ENCODE results near the gene ANKRD34A. TPM values are rescaled to one million over a fixed set of nuclear protein-coding genes. Genes with fewer than 3 reads are reported as not detected.

ANKRD34A gene
- total RNA-seq, 1 experiment from 2014 or later, result 0.50 TPM

DNA sequence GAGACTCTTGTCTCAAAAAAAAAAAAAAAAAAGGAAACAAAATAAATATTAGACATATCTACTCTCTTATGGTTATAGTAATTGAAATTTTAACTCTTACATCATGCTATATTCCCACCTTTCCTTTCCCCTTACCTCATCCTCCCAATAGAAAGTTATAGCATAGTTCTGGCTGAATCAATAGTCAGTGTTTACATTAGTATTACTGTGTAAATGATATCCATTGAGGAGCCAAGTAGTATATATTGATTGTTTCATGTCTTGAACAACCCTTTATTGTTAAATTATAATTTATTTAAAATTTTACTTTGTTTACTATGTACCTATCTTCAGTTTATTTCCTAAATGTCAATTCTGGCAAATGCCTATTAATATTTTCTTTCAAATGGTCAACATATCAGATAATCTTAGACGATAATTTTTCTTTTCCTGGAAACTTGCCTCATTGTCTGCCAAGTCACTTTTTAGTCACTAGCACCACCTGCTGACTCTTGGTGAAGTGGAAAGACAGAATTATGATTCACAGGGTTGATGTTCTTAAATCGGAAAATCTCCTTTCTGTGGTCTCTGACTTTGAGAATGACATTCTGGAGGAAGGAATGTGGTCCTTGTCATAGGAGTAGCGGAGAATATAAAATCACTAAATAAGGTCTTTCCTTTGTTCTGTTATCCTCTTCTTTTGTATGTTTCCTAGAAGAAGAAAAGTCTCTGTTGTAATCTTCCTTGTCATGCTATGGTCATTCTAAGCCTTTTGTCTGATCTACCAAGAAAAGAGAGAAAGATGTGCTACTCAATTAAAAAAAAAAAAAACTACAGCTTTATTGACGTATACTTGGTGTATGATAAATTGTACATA, 48.6 kb upstream of the ANKRD34A start:
- Histone ChIP-seq H3K4me3 (no peak overlapping the region), H3K4me1 (replicated peaks; ENCODE audit: insufficient read depth) (no peaks in the 10 kb centered on the region; the same call in 1 of the 2 replicates), H4K20me1 (ENCODE audit: insufficient read depth) (no peaks in the 10 kb centered on the region), H3K36me3 (ENCODE audit: low read depth) (no peaks in the 10 kb centered on the region), H3K79me2 (ENCODE audit: low read depth) (no peaks in the 10 kb centered on the region), H3K4me2 (no peak overlapping the region), H3F3A (ENCODE audit: insufficient read depth, low read depth) (peaks cover 17% of the 10 kb centered on the region; the same call in 1 of the 2 replicates), H3K27me3 (ENCODE audit: insufficient read depth, low read depth) (no peaks in the 10 kb centered on the region), H3K9me2 (ENCODE audit: insufficient read depth) (no peaks in the 10 kb centered on the region), H3K9me3 (ENCODE audit: insufficient read depth, low read depth) (no peaks in the 10 kb centered on the region), H2AFZ (no peak overlapping the region), H3K27ac (no peak overlapping the region)
- intact Hi-C loops (cut with micrococcal nuclease; ENCODE audit: unreplicated experiment), result loop anchor here (5.0 kb wide), 2 partner anchors 96 to 166 kb away; partner anchors contain the start of genes NUDT17 and PEX11B
- no TSS peak for BruUV-seq (replicated peaks)
- peak; percentile 43 to 80 for DNase-seq
- TF ChIP-seq, protein P1, sequence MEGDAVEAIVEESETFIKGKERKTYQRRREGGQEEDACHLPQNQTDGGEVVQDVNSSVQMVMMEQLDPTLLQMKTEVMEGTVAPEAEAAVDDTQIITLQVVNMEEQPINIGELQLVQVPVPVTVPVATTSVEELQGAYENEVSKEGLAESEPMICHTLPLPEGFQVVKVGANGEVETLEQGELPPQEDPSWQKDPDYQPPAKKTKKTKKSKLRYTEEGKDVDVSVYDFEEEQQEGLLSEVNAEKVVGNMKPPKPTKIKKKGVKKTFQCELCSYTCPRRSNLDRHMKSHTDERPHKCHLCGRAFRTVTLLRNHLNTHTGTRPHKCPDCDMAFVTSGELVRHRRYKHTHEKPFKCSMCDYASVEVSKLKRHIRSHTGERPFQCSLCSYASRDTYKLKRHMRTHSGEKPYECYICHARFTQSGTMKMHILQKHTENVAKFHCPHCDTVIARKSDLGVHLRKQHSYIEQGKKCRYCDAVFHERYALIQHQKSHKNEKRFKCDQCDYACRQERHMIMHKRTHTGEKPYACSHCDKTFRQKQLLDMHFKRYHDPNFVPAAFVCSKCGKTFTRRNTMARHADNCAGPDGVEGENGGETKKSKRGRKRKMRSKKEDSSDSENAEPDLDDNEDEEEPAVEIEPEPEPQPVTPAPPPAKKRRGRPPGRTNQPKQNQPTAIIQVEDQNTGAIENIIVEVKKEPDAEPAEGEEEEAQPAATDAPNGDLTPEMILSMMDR (conservative IDR thresholded peaks at IDR 0.05), result peak; percentile 82
- no peak for TF ChIP-seq EZH2 (IDR thresholded peaks at IDR 0.05; ENCODE audit: low read depth)
- CTCF ChIA-PET, result interaction anchor here (0.6 to 0.8 kb wide), 2 partner anchors 34 to 94 kb away, joined by 3 to 4 read pairs; partner anchors contain the start of gene PEX11B
- POLR2A ChIA-PET (ENCODE audit: unreplicated experiment), result interaction anchor here (0.7 kb wide), 1 partner anchor 289 kb away, joined by 3 read pairs; no protein-coding TSS in a partner anchor

- ChIA-PET CTCF (no interaction called here), POLR2A (ENCODE audit: unreplicated experiment) (no interaction called here)
- no peak overlapping the region for H3K4me3 ChIP-seq
- H3K36me3 ChIP-seq (ENCODE audit: low read depth), result no peaks in the 10 kb centered on the region
- no peak overlapping the region for H3K4me2 ChIP-seq
- no peaks in the 10 kb centered on the region for H3K9me3 ChIP-seq (ENCODE audit: insufficient read depth, low read depth)
- no peaks in the 10 kb centered on the region for H3K27me3 ChIP-seq (ENCODE audit: insufficient read depth, low read depth)
- peaks cover 3% of the 10 kb centered on the region; the same call in 1 of the 2 replicates for H3K4me1 ChIP-seq (replicated peaks; ENCODE audit: insufficient read depth)
- intact Hi-C loops (cut with micrococcal nuclease; ENCODE audit: unreplicated experiment), result loop anchor here (1.0 to 5.0 kb wide), 3 partner anchors 93 to 163 kb away; partner anchors contain the start of genes NUDT17 and PEX11B
- TF ChIP-seq EZH2 (IDR thresholded peaks at IDR 0.05; ENCODE audit: low read depth), result no peak
- TF ChIP-seq, protein P1 (conservative IDR thresholded peaks at IDR 0.05), result no peak
- peaks cover 25% of the 10 kb centered on the region for H3F3A ChIP-seq (ENCODE audit: insufficient read depth, low read depth)
- no peak overlapping the region for H2AFZ ChIP-seq
- H3K27ac ChIP-seq, result no peak overlapping the region; the same call in 1 of the 2 replicates
- no peaks in the 10 kb centered on the region for H3K9me2 ChIP-seq (ENCODE audit: insufficient read depth)
- BruUV-seq (replicated peaks), result no TSS peak
- no peaks in the 10 kb centered on the region for H3K79me2 ChIP-seq (ENCODE audit: low read depth)
- H4K20me1 ChIP-seq (ENCODE audit: insufficient read depth), result no peaks in the 10 kb centered on the region
- DNase-seq, result no peak
Measured at GRCh38 chr1:146010126-146010738, 45.9 kb upstream of the ANKRD34A start.

- no peak overlapping the region for H3K4me3 ChIP-seq
- DNase-seq, result no peak
- CTCF ChIA-PET, result interaction anchor here (0.6 to 2.9 kb wide), 4 partner anchors 9 to 256 kb away, joined by 3 to 24 read pairs (median 5); no protein-coding TSS in a partner anchor
- peaks cover 25% of the 10 kb centered on the region for H3F3A ChIP-seq (ENCODE audit: insufficient read depth, low read depth)
- no peaks in the 10 kb centered on the region for H4K20me1 ChIP-seq (ENCODE audit: insufficient read depth)
- no peak overlapping the region for H3K4me2 ChIP-seq
- no peaks in the 10 kb centered on the region for H3K9me2 ChIP-seq (ENCODE audit: insufficient read depth)
- H2AFZ ChIP-seq, result no peak overlapping the region
- intact Hi-C loops (cut with micrococcal nuclease; ENCODE audit: unreplicated experiment), result loop anchor here (2.0 kb wide), 1 partner anchor 29 kb away; no protein-coding TSS in a partner anchor
- no peaks in the 10 kb centered on the region for H3K79me2 ChIP-seq (ENCODE audit: low read depth)
- no peaks in the 10 kb centered on the region for H3K9me3 ChIP-seq (ENCODE audit: insufficient read depth, low read depth)
- no peaks in the 10 kb centered on the region for H3K27me3 ChIP-seq (ENCODE audit: insufficient read depth, low read depth)
- H3K27ac ChIP-seq, result no peak overlapping the region
- BruUV-seq (replicated peaks), result no TSS peak
- peaks cover 3% of the 10 kb centered on the region; the same call in 1 of the 2 replicates for H3K4me1 ChIP-seq (replicated peaks; ENCODE audit: insufficient read depth)
- POLR2A ChIA-PET (ENCODE audit: unreplicated experiment), result interaction anchor here (0.6 to 0.7 kb wide), 2 partner anchors 28 to 80 kb away, joined by 4 to 14 read pairs; partner anchors contain the start of gene RBM8A
- no peaks in the 10 kb centered on the region for H3K36me3 ChIP-seq (ENCODE audit: low read depth)
- TF ChIP-seq, protein P1 (conservative IDR thresholded peaks at IDR 0.05), result peak; percentile 37; the same call in 1 of the 2 replicates
- TF ChIP-seq EZH2 (IDR thresholded peaks at IDR 0.05; ENCODE audit: low read depth), result no peak
Measured at GRCh38 chr1:146007489-146008133, 43.2 kb upstream of the ANKRD34A start.

Measured in PC-9 (cell line).